Measurements from ENCODE around the gene HOXA11. TPM values are rescaled to one million over a fixed set of nuclear protein-coding genes. Genes with fewer than 3 reads are reported as not detected.

Gene HOXA11
- total RNA-seq, 1 donor from 2014 or later: not detected

DNA sequence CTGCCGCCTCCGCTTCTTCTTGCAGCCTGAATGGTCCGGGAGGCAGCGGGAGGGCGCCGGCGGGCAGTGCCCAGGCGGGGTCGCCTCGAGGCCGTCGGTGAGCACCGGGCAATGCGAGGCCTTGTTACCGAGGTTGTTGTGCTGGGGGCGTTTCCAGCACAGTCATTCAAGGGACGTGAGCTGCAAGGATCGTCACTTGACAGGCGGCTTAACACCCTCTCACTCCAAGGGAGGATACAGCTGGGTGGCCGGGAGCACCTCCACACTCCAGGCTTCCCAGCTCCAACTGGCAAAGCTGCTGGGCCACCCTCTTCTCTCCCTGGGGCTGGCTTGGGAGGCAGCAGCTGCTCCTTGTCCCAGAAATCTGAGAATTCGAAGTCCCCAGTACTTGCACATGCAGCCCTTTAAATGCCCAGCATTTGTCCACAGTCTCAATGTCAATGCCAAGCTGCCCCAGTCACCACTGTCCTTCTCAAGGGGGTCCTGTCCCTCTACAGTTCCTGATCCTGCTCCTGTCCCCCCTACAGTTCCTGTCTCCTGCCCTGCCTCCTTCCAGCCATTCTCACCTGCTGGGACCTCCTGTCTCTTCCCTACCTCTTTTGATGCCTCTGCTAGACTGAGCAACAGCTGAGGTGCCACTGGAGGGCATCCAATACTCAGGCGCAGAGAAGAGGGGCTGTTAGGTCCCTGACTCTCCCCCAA is 4.4 kb upstream of the HOXA11 start:
- Mint-ChIP-seq H3K36me3 (ENCODE audit: low read depth, unreplicated experiment) (peaks cover 6% of the 10 kb centered on the region), H3K27ac (ENCODE audit: unreplicated experiment) (no peak overlapping the region), H3K27me3 (ENCODE audit: unreplicated experiment) (peaks cover 60% of the 10 kb centered on the region), H3K9me3 (ENCODE audit: unreplicated experiment) (no peaks in the 10 kb centered on the region), H3K4me1 (ENCODE audit: unreplicated experiment) (peaks cover 42% of the 10 kb centered on the region), H3K4me3 (ENCODE audit: unreplicated experiment) (no peak overlapping the region)
- no peak for TF ChIP-seq CTCF (IDR thresholded peaks at IDR 0.05; ENCODE audit: unreplicated experiment)
- DNase-seq (ENCODE audit: low spot score): no peak

- Mint-ChIP-seq H3K4me3 (ENCODE audit: unreplicated experiment) (peak overlapping the region; percentile 81), H3K9me3 (ENCODE audit: unreplicated experiment) (no peaks in the 10 kb centered on the region), H3K36me3 (ENCODE audit: low read depth, unreplicated experiment) (peaks cover 6% of the 10 kb centered on the region), H3K4me1 (ENCODE audit: unreplicated experiment) (peaks cover 46% of the 10 kb centered on the region), H3K27me3 (ENCODE audit: unreplicated experiment) (peaks cover 57% of the 10 kb centered on the region), H3K27ac (ENCODE audit: unreplicated experiment) (no peak overlapping the region)
- no peak for DNase-seq (ENCODE audit: low spot score)
- TF ChIP-seq CTCF (IDR thresholded peaks at IDR 0.05; ENCODE audit: unreplicated experiment): no peak
These were observed 3.6 kb upstream of the HOXA11 start for GRCh38 chr7:27188386-27189294.

GRCh38 chr7:27187475-27188385 is 2.7 kb upstream of the HOXA11 start:
- peaks cover 46% of the 10 kb centered on the region for H3K4me1 Mint-ChIP-seq (ENCODE audit: unreplicated experiment)
- H3K27ac Mint-ChIP-seq (ENCODE audit: unreplicated experiment): no peak overlapping the region
- no peak overlapping the region for H3K4me3 Mint-ChIP-seq (ENCODE audit: unreplicated experiment)
- peaks cover 6% of the 10 kb centered on the region for H3K36me3 Mint-ChIP-seq (ENCODE audit: low read depth, unreplicated experiment)
- no peaks in the 10 kb centered on the region for H3K9me3 Mint-ChIP-seq (ENCODE audit: unreplicated experiment)
- TF ChIP-seq CTCF (IDR thresholded peaks at IDR 0.05; ENCODE audit: unreplicated experiment): no peak
- no peak for DNase-seq (ENCODE audit: low spot score)
- peaks cover 58% of the 10 kb centered on the region for H3K27me3 Mint-ChIP-seq (ENCODE audit: unreplicated experiment)

DNA sequence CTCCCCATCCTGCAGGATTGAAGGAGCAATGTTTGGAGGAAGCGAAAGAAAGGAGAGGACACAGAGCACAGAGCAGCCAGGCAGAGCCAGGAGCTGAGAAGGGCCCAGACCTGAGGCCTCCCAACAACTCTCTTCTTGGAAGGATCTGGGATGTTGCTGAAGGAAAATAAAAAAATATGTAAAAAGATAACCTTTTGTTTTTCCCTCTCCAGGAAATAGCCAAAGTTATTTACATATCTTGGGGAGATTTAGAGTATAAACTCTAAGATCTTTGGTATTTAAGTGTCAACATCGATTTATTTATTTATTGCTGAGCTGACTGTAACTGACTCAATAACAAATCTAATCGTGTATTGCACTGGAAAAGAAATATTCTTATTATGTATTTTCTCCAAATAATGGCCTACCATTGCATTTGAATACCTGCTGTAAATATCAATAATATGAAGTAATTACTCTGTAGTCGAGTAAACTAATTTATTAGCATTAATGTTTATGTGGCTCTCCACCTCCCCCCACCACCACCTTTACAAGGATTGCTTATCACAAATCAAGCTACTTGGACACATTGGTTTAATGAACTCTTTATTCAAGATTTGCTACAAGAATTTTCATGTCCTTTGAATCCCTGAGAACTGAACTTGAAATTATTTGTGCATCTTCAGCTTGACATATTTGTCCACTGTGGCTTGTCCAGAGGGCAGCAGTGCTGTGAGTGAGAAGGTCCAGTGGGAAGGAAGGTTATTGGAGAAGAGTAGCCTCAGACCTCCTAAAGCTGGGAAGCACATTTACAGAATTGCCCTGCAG is 1.8 kb upstream of the HOXA11 start:
- peaks cover 54% of the 10 kb centered on the region for H3K27me3 Mint-ChIP-seq (ENCODE audit: unreplicated experiment)
- no peak for DNase-seq (ENCODE audit: low spot score)
- H3K4me1 Mint-ChIP-seq (ENCODE audit: unreplicated experiment): peaks cover 46% of the 10 kb centered on the region
- H3K4me3 Mint-ChIP-seq (ENCODE audit: unreplicated experiment): no peak overlapping the region
- no peak for TF ChIP-seq CTCF (IDR thresholded peaks at IDR 0.05; ENCODE audit: unreplicated experiment)
- no peaks in the 10 kb centered on the region for H3K9me3 Mint-ChIP-seq (ENCODE audit: unreplicated experiment)
- no peak overlapping the region for H3K27ac Mint-ChIP-seq (ENCODE audit: unreplicated experiment)
- H3K36me3 Mint-ChIP-seq (ENCODE audit: low read depth, unreplicated experiment): peaks cover 6% of the 10 kb centered on the region
